PFSK-1 (cell line): ENCODE data around the gene GTF2H4.

ENCODE experiments used
- FOXP2 ChIP-seq: optimal IDR thresholded peaks from 2 replicates; pipeline ENCODE3; 2011; ENCODE audit warnings: borderline replicate concordance, control low read depth, inconsistent platforms; ENCODE audit not compliant: insufficient read depth; ENCODE audit errors: extremely low read length, extremely low read depth
- POLR2AphosphoS5 ChIP-seq: IDR thresholded peaks from 2 replicates; pipeline ENCODE4 v1.6.1; 2012; ENCODE audit warnings: low read depth, mild to moderate bottlenecking, control low read depth, low read length, moderate library complexity
- REST ChIP-seq, 2 experiments: IDR thresholded peaks; 2 replicates each; pipeline versions ENCODE4 v1.6.1 to v1.8.0; 2011 to 2012; ENCODE audit warnings: low read depth in 2 of 2, low read length in 2 of 2, control low read depth in 1 of 2, inconsistent platforms in 1 of 2, mild to moderate bottlenecking in 1 of 2, moderate library complexity in 1 of 2; ENCODE audit not compliant: insufficient read depth in 1 of 2
- SIN3A ChIP-seq: IDR thresholded peaks from 2 replicates; pipeline ENCODE4 v1.6.1; 2012; ENCODE audit warnings: mild to moderate bottlenecking, low read length, moderate library complexity, borderline replicate concordance; ENCODE audit not compliant: insufficient read depth
- TAF1 ChIP-seq: IDR thresholded peaks from 2 replicates; pipeline ENCODE4 v1.6.1; 2012; ENCODE audit warnings: low read length, control low read depth, borderline replicate concordance; ENCODE audit not compliant: insufficient read depth

The GTF2H4 gene

GRCh38 chr6:30915591-30915946 is 7.6 kb downstream of the GTF2H4 start:
- TF ChIP-seq REST (IDR thresholded peaks at IDR 0.05; ENCODE audit: insufficient read depth in 1 of 2, low read depth in 2 of 2, low read length in 2 of 2) (no peak), SIN3A (no peak), FOXP2 (no peak), POLR2AphosphoS5 (no peak), TAF1 (no peak)

GRCh38 chr6:30917041-30917440 is 9.0 kb downstream of the GTF2H4 start:
- no peak for TF ChIP-seq FOXP2

- TF ChIP-seq REST (IDR thresholded peaks at IDR 0.05; ENCODE audit: insufficient read depth in 1 of 2, low read depth in 2 of 2, low read length in 2 of 2) (no peak), FOXP2 (no peak), TAF1 (no peak), SIN3A (no peak)
These were observed 9.5 kb downstream of the GTF2H4 start for GRCh38 chr6:30917487-30917886.

- TF ChIP-seq POLR2AphosphoS5: no peak
- no peak for TF ChIP-seq TAF1
These were observed 10.7 kb downstream of the GTF2H4 start for GRCh38 chr6:30918670-30919069.

GRCh38 chr6:30922447-30922852 is 14.4 kb downstream of the GTF2H4 start:
- TF ChIP-seq FOXP2: no peak
- no peak for TF ChIP-seq REST (IDR thresholded peaks at IDR 0.05; ENCODE audit: insufficient read depth in 1 of 2, low read depth in 2 of 2, low read length in 2 of 2)

- TF ChIP-seq FOXP2: no peak
- TF ChIP-seq REST (IDR thresholded peaks at IDR 0.05; ENCODE audit: insufficient read depth in 1 of 2, low read depth in 2 of 2, low read length in 2 of 2): no peak
- TF ChIP-seq POLR2AphosphoS5: no peak
- TF ChIP-seq TAF1: no peak
- TF ChIP-seq SIN3A: no peak
These were observed 18.6 kb downstream of the GTF2H4 start for GRCh38 chr6:30926644-30927043.
